ENCODE data around the gene SENP6.

The SENP6 gene

DNA sequence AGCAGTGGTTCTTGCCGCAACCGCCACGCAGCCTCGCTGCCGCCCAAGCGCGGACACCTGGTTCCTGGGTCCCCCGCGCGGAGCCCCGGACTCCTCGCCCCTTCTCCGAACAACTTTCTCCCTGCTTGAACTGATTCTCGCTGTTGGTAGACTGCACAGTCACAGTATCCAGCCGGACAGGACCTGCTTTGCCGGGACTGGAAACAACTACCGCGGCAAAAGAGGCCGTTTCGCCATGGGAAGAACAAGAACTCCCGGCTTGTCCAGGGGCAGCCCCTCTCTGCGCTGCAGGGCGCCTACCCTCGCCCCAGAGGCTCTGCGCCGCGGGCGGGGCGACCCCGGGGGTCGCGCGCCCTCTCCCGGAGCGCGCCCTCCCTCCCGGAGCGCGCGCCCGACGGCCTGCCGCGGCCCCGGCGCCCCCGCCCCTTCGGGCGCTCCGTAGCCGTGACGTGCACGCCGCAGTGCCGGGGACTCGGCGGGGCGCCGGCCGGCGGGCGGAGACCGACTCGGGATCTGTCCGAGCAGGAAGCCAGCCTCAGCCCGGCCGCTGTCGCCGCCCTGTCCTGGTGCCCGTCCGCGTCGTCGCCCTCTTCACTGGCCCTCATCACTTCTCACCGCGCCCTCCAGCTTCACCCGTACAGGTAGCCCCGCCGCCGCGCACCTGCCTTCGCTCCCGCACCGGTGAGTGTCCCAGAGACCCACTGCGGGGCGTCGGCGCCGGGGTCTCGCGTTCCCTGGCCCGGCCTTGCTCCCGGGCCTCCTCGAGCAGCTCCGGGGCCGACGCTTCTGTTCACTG is 147.3 kb downstream of the SENP6 start, which contains the start of gene MYO6:
TSS of gene MYO6 (plus strand) at position 497 of the 796 bp plus-strand sequence. CDS start 68,309 bp downstream, outside the sequence.
- peak; percentile 37 to 67 for DNase-seq

DNA sequence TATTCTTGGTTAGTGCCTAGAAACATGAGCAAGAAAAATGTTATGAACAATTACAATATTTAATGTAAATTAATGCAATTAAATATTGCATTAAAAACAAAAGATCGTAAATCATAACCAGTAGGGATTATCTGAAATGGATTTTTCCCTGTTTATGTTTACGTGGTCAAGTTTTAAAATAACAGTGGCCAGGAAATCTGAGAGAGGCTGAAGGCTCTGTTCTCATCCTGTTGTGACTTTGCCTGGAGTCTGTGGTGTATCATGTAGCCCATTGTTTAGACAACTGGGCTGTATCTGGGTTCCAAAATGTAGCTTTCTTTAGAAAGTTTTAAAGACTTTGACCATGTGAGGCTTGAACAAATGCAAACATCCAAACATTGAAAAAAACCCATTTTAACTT is 149.8 kb downstream of the SENP6 start:
- no peak for DNase-seq

DNA sequence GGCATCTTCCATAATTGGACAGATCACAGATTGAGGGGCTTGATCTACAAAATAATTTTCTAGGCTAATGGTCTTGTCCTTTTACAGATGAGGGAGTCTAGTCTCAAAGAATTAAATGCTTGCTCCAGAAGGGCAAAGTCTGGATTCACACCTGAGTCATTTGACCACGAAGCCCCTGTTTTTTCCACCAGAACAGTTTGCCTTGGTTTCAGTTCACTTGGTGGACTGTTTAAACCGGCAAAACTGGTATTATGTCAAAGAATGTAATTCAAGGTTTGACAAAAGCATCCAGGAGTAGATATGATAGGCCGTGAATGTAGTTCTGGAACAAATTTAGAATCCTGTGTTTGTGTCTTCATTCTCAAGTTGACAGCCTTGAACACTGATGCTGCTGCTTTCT is 150.7 kb downstream of the SENP6 start:
- no peak for DNase-seq

DNA sequence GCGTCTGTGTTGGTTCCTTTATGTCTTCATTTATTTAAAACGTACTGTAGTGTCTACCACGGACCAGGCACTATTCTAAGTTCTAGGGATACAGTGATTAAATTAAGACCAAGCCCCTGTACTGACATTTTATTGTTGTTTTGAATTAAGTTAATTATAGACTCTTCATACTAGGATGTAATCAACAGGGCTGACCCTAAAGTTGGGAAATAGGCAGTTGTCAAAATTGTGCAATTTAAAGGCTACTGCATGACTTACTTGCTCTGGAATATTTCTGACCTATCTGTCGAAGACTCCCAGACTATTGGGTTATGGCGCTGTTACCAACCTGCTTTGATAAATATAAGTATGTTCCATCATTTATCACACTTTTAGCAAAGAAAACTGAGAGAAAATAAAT is 154.0 kb downstream of the SENP6 start:
- no peak for DNase-seq

DNA sequence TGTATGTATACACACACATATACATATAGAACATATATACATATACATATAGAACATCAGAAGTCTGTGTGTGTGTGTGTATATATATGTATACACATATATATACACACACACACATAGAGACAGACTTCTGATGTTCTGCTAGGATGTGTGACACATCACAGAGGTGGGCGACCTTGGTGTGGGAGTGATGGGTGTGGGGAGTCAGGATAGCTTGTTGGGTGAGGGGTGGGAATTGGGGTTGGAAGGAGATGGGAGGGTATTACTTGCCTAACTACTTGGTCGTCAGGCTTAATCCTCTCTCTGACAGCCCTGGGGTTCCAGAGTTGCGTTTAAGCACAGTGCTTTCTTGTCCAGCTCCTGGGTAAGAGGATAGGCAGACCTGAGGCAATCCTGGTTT is 155.6 kb downstream of the SENP6 start:
- DNase-seq, result no peak

DNA sequence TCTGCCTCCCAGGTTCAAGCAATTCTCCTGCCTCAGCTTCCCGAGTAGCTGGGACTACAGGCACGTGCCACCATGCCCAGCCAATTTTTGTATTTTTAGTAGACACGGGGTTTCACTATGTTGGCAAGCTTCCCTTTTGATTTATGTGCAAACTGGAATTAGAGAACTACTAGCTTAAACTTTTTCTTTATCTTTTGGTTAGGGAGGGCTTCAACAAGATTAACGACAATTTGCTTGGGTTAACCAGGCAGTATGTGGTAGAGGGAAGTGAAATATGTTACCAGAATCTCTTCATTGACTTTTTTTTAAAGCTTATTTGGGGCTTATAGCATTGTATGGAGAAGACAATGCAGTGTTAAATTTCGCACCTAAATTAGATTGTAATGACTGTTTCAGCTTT is 156.4 kb downstream of the SENP6 start:
- DNase-seq, result no peak

DNA sequence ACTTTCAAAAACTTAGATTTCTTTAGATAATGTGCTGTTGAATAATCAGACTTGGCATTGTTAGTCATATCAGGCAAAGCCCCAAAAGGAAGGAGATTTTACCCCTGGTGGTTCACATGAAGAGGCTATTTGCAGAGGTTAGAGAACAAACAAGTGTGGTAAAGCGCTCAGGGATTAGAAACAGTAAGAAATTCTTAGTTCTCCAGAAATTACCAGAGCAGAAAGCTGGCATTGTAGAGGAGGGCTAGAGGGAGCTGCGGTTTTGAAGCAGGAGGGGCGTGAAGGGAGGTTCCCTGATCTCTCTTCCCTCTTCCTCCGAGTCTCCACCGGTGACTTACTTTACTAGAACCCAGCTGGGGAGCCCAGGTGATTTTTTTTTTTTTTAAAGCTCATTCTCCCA is 157.5 kb downstream of the SENP6 start:
- no peak for DNase-seq

DNA sequence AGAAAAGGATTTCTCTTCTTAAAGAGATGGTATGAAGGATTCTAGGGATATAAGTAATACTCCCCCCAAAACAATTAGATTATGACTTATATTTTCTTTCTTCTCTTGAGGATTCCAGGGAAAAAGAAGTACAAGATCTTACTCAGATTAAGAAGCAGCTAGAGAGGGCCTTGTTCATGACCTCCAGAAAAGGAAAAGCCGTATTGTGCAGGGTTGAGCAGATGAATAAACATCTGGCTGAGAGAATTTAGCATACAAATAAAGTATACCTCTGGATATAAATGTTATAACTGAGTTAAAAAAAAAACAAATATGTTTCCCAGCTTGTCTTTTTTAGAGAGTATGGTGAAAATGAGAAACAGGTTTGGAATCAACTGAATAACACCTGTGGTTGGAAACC is 158.6 kb downstream of the SENP6 start:
- DNase-seq, result no peak

DNA sequence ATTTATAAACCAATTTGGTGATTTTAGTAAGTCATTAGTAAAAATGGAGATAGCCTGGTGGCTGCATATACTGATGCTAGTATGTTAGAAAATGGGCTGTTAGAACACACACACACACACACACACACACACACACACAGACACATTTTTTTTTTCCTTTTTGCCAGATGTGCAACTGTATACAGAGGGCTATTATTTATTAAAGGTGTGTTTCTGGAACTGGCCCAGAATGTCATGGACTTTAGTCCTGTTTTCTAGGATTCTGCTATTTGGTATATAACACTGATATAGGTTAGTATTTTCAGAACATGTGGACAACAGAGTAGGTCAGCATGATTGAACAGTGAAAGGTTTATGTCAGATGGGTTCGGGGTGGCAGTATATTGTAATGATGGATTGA is 159.8 kb downstream of the SENP6 start:
- DNase-seq, result no peak

DNA sequence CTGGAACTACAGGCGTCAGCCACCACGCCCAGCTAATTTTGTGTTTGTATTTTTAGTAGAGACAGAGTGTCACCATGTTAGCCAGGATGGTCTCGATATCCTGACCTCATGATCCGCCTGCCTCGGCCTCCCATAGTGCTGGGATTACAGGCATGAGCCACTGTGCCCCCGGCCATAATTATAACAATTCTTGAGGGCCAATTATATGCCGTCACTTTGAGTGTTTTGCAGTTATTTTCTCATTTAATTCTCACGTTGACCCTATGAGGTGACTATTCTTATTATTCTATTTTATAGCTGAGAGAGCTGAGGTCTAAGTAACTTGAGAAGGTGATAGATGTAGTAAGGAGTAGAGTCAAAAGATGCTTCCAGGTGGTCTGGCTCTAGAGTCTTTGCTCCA is 160.4 kb downstream of the SENP6 start:
- no peak for DNase-seq

DNA sequence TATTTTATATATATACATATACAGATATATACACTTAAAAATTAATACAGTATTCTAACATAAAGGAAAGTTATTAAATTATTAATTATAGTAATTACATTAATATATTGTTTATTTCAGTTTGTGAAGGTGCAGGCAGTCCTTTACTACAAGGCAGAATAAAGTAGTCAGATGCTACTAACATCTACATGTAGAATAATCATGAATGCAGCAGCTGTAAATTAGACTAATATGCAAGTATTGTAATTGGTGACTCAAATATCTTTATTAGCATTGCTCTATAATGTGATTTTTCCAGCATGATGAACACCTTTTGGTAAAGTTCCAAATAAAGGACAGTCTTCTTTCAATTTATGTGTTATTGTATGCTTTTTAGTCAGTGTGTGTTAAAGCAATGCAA is 164.7 kb downstream of the SENP6 start:
- no peak for DNase-seq
